HG02870 (cell line): ENCODE results near the gene MYT1.
A peak's percentile ranks its signal among the peaks of the same experiment; 100 is the strongest.
"Not testable (repeated sequence)": the region's sequence is repeated elsewhere in the genome, so short reads cannot be mapped to it uniquely, and the experiment has no call there.

Experiments used
- ATAC-seq: cut with Tn5 transposase; IDR thresholded peaks from one replicate; pipeline ENCODE4 v1.9.1; 2021; ENCODE audit warnings: mild to moderate bottlenecking, moderate library complexity; ENCODE audit not compliant: unreplicated experiment

Gene MYT1

GRCh38 chr20:64228751-64229506 is 64.7 kb downstream of the MYT1 start:
- no peak for ATAC-seq

GRCh38 chr20:64229507-64230061 is 65.3 kb downstream of the MYT1 start:
- no peak for ATAC-seq

GRCh38 chr20:64230461-64231145 is 66.4 kb downstream of the MYT1 start:
- no peak for ATAC-seq

- ATAC-seq = no peak
Observed at GRCh38 chr20:64231621-64232550, 67.6 kb downstream of the MYT1 start.

GRCh38 chr20:64232794-64233193 is 68.5 kb downstream of the MYT1 start:
- ATAC-seq = no peak

- ATAC-seq = no peak
Observed at GRCh38 chr20:64233725-64234124, 69.5 kb downstream of the MYT1 start.

GRCh38 chr20:64234291-64234791 is 70.1 kb downstream of the MYT1 start:
- ATAC-seq = no peak

GRCh38 chr20:64234921-64235565 is 70.8 kb downstream of the MYT1 start:
- not testable (repeated sequence) for ATAC-seq

- no peak for ATAC-seq
Observed at GRCh38 chr20:64236137-64237088, 72.2 kb downstream of the MYT1 start.

- ATAC-seq = no peak
Observed at GRCh38 chr20:64237316-64237715, 73.1 kb downstream of the MYT1 start.

- no peak for ATAC-seq
Observed at GRCh38 chr20:64238115-64238825, 74.0 kb downstream of the MYT1 start.

GRCh38 chr20:64238851-64239387 is 74.7 kb downstream of the MYT1 start:
- ATAC-seq = peak; percentile 48

GRCh38 chr20:64239449-64240242 is 75.4 kb downstream of the MYT1 start:
- no peak for ATAC-seq

- no peak for ATAC-seq
Observed at GRCh38 chr20:64240243-64241015, 76.2 kb downstream of the MYT1 start.

GRCh38 chr20:64241061-64241460 is 76.8 kb downstream of the MYT1 start:
- no peak for ATAC-seq

GRCh38 chr20:64242003-64242796 is 77.9 kb downstream of the MYT1 start:
- ATAC-seq = no peak
